ENCODE data around the gene MRPS31.

DNA sequence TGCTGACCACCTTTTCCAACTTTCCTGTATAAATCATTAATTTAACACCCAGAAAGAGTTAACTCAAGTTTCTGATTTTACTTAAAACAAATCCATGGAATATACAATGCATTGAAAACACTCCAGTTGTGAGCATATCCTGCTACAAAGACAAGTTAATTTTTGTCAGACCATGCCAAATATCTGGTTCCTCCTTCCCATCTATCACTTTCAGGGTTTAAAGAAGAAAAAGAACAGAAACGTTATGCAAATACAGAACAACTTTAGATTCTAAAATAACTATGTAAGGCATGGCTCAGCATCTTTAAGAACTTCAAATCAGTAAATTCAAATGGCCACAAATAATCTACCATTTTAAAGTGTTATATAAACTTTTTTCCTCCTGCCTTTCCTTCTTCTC is 14.9 kb downstream of the MRPS31 start:
- TF ChIP-seq FOXA1 (IDR thresholded peaks at IDR 0.05) = no peak
- TF ChIP-seq, protein P1, sequence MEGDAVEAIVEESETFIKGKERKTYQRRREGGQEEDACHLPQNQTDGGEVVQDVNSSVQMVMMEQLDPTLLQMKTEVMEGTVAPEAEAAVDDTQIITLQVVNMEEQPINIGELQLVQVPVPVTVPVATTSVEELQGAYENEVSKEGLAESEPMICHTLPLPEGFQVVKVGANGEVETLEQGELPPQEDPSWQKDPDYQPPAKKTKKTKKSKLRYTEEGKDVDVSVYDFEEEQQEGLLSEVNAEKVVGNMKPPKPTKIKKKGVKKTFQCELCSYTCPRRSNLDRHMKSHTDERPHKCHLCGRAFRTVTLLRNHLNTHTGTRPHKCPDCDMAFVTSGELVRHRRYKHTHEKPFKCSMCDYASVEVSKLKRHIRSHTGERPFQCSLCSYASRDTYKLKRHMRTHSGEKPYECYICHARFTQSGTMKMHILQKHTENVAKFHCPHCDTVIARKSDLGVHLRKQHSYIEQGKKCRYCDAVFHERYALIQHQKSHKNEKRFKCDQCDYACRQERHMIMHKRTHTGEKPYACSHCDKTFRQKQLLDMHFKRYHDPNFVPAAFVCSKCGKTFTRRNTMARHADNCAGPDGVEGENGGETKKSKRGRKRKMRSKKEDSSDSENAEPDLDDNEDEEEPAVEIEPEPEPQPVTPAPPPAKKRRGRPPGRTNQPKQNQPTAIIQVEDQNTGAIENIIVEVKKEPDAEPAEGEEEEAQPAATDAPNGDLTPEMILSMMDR (IDR thresholded peaks at IDR 0.05; ENCODE audit: low read depth, low read length, missing input control) = no peak
- TF ChIP-seq RAD21 (IDR thresholded peaks at IDR 0.05) = no peak
- no peak for TF ChIP-seq HNF4A (conservative IDR thresholded peaks at IDR 0.05)
- TF ChIP-seq, protein P2, sequence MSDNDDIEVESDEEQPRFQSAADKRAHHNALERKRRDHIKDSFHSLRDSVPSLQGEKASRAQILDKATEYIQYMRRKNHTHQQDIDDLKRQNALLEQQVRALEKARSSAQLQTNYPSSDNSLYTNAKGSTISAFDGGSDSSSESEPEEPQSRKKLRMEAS (IDR thresholded peaks at IDR 0.05) = no peak
- no peak for TF ChIP-seq TAF1 (conservative IDR thresholded peaks at IDR 0.05)
- no peak for TF ChIP-seq HNF4G (IDR thresholded peaks at IDR 0.05)
- no peak for TF ChIP-seq EGR1 (IDR thresholded peaks at IDR 0.05; ENCODE audit: low read depth in 2 of 2)
- TF ChIP-seq RXRA (IDR thresholded peaks at IDR 0.05) = no peak
- TF ChIP-seq JUND (IDR thresholded peaks at IDR 0.05) = no peak
- TF ChIP-seq, protein P3, sequence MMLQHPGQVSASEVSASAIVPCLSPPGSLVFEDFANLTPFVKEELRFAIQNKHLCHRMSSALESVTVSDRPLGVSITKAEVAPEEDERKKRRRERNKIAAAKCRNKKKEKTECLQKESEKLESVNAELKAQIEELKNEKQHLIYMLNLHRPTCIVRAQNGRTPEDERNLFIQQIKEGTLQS (IDR thresholded peaks at IDR 0.05) = no peak
- TF ChIP-seq NR2F2 (IDR thresholded peaks at IDR 0.05) = no peak
- TF ChIP-seq YY1 (IDR thresholded peaks at IDR 0.05) = no peak
- TF ChIP-seq, protein P4, sequence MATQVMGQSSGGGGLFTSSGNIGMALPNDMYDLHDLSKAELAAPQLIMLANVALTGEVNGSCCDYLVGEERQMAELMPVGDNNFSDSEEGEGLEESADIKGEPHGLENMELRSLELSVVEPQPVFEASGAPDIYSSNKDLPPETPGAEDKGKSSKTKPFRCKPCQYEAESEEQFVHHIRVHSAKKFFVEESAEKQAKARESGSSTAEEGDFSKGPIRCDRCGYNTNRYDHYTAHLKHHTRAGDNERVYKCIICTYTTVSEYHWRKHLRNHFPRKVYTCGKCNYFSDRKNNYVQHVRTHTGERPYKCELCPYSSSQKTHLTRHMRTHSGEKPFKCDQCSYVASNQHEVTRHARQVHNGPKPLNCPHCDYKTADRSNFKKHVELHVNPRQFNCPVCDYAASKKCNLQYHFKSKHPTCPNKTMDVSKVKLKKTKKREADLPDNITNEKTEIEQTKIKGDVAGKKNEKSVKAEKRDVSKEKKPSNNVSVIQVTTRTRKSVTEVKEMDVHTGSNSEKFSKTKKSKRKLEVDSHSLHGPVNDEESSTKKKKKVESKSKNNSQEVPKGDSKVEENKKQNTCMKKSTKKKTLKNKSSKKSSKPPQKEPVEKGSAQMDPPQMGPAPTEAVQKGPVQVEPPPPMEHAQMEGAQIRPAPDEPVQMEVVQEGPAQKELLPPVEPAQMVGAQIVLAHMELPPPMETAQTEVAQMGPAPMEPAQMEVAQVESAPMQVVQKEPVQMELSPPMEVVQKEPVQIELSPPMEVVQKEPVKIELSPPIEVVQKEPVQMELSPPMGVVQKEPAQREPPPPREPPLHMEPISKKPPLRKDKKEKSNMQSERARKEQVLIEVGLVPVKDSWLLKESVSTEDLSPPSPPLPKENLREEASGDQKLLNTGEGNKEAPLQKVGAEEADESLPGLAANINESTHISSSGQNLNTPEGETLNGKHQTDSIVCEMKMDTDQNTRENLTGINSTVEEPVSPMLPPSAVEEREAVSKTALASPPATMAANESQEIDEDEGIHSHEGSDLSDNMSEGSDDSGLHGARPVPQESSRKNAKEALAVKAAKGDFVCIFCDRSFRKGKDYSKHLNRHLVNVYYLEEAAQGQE (IDR thresholded peaks at IDR 0.05) = no peak
